ENCODE measurements around the gene CARD8.
A peak's percentile ranks its signal among the peaks of the same experiment; 100 is the strongest.

The CARD8 gene

DNA sequence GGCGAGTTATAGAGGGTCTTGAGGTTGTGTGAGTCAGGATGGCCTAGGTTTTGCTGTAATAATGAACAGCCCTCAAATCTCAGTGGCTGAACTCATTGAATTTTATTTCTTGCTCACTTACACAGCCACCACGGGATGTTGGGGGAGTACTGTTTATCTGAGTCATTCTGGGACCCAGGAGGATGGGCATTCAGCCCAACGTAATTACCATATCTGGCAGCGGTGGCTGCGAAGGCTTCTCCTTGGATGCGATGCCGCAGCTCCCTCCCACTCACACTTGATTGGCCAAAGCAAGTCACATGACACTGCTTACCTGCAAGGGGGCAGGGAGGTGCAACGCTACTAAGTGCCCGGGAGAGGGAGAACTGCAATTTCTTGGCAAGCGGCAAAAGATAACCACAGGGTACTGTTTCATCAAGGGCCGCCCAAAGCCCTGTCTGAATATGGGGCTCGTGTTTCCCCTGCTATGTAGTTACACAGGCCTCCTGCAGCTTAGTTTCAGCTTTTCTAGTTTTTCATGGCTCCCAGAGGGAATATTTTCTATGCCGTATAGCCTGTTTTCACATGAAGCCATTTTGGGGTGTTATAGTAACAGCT, 65.3 kb downstream of the CARD8 start:
- TF ChIP-seq, protein P1, sequence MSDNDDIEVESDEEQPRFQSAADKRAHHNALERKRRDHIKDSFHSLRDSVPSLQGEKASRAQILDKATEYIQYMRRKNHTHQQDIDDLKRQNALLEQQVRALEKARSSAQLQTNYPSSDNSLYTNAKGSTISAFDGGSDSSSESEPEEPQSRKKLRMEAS (IDR thresholded peaks at IDR 0.05; ENCODE audit: low read depth, low read length), result no peak
- no peak for TF ChIP-seq POLR2A (IDR thresholded peaks at IDR 0.05; ENCODE audit: extremely low read depth, insufficient read length)
- DNase-seq (ENCODE audit: low read depth), result peak; percentile 64
- H3K4me3 ChIP-seq (ENCODE audit: low read depth, low read length), result no peak overlapping the region

DNA sequence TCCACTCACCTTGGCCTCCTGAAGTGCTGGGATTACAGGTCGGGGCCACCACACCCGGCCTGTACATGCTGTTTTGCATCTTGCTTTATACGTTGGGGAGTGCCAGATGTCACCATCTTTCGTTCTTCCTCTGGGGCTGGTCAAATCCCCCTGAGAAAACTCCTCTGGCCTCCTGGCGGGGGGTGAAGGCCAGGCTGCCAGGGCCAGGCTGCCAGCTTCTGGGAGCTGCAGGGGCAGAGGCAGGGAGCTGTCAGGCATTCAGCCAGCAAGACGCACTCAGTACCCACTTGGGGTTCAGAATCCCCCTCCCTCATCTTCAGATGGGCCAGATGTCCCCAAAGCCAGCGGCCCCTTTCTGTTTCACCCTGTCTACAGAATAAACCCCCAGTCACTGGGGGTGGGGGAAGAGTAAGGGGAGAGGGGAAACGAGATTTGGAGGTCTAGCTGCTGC, 69.1 kb downstream of the CARD8 start:
- peak; percentile 86 for DNase-seq (ENCODE audit: low read depth)
- TF ChIP-seq POLR2A (IDR thresholded peaks at IDR 0.05; ENCODE audit: extremely low read depth, insufficient read length) (no peak), MYC (IDR thresholded peaks at IDR 0.05; ENCODE audit: low read depth, low read length) (no peak)
- TF ChIP-seq, protein P2, sequence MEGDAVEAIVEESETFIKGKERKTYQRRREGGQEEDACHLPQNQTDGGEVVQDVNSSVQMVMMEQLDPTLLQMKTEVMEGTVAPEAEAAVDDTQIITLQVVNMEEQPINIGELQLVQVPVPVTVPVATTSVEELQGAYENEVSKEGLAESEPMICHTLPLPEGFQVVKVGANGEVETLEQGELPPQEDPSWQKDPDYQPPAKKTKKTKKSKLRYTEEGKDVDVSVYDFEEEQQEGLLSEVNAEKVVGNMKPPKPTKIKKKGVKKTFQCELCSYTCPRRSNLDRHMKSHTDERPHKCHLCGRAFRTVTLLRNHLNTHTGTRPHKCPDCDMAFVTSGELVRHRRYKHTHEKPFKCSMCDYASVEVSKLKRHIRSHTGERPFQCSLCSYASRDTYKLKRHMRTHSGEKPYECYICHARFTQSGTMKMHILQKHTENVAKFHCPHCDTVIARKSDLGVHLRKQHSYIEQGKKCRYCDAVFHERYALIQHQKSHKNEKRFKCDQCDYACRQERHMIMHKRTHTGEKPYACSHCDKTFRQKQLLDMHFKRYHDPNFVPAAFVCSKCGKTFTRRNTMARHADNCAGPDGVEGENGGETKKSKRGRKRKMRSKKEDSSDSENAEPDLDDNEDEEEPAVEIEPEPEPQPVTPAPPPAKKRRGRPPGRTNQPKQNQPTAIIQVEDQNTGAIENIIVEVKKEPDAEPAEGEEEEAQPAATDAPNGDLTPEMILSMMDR (IDR thresholded peaks at IDR 0.05; ENCODE audit: low read depth, low read length), result no peak
- TF ChIP-seq, protein P1 (IDR thresholded peaks at IDR 0.05; ENCODE audit: low read depth, low read length), result no peak
- H3K4me3 ChIP-seq (ENCODE audit: low read depth, low read length), result no peak overlapping the region

DNA sequence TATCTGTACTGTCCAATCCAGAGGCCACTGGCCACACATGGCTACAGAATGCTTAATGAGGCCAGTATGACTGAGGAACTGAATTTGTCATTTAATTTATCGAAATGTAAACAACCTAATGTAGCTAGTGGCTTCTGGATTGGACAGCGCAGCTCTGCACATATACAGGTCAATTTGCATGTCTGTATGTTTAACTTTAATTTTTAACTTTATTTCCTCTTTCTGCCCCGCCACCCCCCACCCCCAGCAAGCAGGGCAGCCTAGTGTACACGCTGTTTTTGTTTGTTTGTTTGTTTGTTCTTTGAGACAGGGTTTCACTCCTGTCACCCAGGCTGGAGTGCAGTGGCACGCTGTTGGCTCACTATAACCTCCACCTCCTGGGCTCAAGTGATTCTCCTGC, 69.7 kb downstream of the CARD8 start:
- DNase-seq (ENCODE audit: low read depth), result peak; percentile 49
- H3K4me3 ChIP-seq (ENCODE audit: low read depth, low read length), result no peak overlapping the region
- TF ChIP-seq POLR2A (IDR thresholded peaks at IDR 0.05; ENCODE audit: extremely low read depth, insufficient read length) (no peak), MYC (IDR thresholded peaks at IDR 0.05; ENCODE audit: low read depth, low read length) (no peak)
- TF ChIP-seq, protein P2 (IDR thresholded peaks at IDR 0.05; ENCODE audit: low read depth, low read length), result no peak
- TF ChIP-seq, protein P1 (IDR thresholded peaks at IDR 0.05; ENCODE audit: low read depth, low read length), result no peak

DNA sequence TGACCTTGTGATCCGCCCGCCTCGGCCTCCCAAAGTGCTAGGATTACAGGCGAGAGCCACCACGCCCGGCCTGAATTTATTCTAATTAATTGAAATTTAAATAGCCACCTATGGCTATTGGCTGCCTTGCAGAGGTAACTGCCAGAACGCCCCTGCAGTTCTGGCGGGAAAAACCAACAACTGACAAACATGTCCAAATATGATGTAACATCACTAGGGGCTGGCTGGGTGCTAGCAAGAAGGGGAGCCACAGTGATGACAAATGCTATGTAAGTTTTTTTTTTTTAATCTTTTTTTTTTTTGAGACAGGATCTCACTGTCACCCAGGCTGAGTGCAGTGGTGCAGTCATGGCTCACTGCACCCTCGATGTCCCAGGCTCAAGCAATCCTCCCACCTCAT, 72.4 kb downstream of the CARD8 start:
- peak; percentile 70 for DNase-seq (ENCODE audit: low read depth)
- TF ChIP-seq POLR2A (IDR thresholded peaks at IDR 0.05; ENCODE audit: extremely low read depth, insufficient read length) (no peak), MYC (IDR thresholded peaks at IDR 0.05; ENCODE audit: low read depth, low read length) (no peak)
- TF ChIP-seq, protein P1 (IDR thresholded peaks at IDR 0.05; ENCODE audit: low read depth, low read length), result no peak
- TF ChIP-seq, protein P2 (IDR thresholded peaks at IDR 0.05; ENCODE audit: low read depth, low read length), result no peak
- no peak overlapping the region for H3K4me3 ChIP-seq (ENCODE audit: low read depth, low read length)

DNA sequence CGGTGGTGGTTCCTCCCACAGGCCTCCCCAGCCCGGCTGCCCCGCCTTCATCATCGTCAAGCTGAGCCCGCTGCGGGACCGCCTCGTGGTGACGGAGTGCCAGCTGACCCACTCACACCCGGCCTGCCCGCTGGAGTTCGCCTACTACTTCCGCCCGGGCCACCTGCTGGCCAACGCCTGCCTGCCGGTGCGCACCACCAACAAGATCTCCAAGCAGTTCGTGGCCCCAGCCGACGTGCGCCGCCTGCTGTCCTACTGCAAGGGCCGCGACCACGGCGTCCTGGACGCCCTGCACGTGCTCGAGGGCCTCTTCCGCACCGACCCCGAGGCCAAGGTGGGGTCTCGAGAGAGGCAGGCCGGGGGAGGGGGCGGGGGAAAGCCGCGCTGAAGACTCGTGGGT, 73.3 kb downstream of the CARD8 start:
- peak; percentile 42 for DNase-seq (ENCODE audit: low read depth)
- H3K4me3 ChIP-seq (ENCODE audit: low read depth, low read length), result no peak overlapping the region
- TF ChIP-seq, protein P2 (IDR thresholded peaks at IDR 0.05; ENCODE audit: low read depth, low read length), result peak; percentile 21
- no peak for TF ChIP-seq POLR2A (IDR thresholded peaks at IDR 0.05; ENCODE audit: extremely low read depth, insufficient read length)

DNA sequence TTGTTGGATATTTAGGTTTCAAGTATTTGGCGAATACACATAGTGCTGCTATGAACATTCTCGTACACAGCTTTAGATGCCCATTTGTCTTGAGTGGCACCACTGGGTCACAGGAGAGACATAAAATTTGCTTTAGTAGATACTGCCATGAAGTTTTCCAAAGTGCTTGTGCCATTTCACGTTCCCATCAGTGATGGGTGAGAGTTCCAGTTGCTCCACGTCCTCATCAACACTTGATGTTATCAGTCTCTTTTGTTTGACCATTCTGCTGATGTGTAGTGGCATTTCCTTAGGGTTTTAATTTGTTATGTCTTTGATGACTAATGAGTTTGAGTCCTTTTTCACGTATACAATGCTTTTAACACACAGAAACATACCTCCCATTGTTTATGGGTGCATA, 74.2 kb downstream of the CARD8 start:
- TF ChIP-seq MYC (IDR thresholded peaks at IDR 0.05; ENCODE audit: low read depth, low read length) (no peak), POLR2A (IDR thresholded peaks at IDR 0.05; ENCODE audit: extremely low read depth, insufficient read length) (no peak)
- TF ChIP-seq, protein P1 (IDR thresholded peaks at IDR 0.05; ENCODE audit: low read depth, low read length), result no peak
- TF ChIP-seq, protein P2 (IDR thresholded peaks at IDR 0.05; ENCODE audit: low read depth, low read length), result no peak
- H3K4me3 ChIP-seq (ENCODE audit: low read depth, low read length), result no peak overlapping the region
- no peak for DNase-seq (ENCODE audit: low read depth)
